HG03442 (cell line): Measurements from ENCODE around the gene WARS2.
"Not testable (repeated sequence)": the region's sequence is repeated elsewhere in the genome, so short reads cannot be mapped to it uniquely, and the experiment has no call there.

Experiments
- ATAC-seq: cut with Tn5 transposase; IDR thresholded peaks from one replicate; pipeline ENCODE4 v1.9.1; 2021; ENCODE audit warnings: mild to moderate bottlenecking, moderate library complexity; ENCODE audit not compliant: unreplicated experiment

The WARS2 gene

DNA sequence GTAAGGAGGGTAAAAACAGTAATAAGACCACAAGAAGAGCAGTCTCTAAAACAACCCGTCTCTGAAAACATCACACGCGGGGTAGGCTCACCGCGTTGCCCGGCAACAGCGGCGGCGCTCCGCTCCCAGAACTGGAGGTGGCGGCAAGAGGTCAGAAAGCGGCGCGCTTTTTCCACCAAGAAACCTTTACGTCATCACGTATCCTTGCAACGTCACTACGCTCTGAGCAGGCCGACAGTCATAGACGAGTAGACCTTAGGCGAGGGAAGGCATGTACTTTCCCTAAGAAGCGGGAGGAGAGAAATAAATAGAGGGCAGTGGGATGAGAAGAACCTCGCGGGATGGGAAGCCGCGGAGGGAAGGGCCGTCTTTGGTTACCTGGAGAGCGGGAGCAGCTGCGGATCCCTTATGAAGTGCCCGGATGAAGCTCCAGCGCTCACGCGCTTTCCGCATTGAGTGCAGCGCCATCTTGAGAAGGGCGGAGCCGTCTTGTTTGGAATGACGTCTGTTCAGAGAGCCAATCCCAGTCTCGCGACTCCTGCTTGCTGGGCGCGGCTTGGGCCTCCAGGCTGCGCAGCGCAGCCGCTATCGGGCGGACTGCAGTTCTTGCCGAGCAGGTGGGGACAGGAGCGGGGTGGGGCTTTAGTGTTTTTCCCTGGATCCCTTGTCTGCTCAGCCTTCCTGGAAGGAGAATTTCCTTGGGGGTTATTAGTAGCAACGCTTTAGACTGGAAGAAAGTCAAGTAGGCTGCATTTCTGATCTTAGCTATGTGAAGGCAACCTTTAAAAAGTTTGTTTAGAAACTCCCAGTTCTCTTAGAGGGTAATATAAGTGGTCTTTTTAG is at the start of gene WARS2:
TSS of gene WARS2 (minus strand) at position 477 of the 843 bp plus-strand sequence. CDS start at position 468, 9 bp downstream.
- ATAC-seq = peak; percentile 90

DNA sequence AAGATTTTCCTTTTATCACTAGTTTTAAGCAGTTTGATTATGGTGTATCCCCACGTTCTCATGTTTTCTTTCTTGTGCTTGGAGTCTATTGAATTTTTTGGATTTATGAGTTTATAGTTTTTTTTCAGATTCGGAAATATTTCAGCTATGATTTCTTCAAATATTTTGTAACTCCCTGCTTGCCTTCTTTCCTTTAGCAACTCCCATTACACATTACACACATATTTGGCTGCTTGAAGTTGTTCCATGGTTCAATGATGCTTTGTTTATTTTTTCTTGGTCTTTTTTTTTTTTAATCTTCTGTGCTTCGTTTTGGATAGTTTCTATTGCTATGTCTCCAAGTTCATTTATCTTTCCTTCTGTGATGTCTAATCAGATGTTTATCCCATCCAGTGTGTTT is 48.5 kb upstream of the WARS2 start:
- ATAC-seq = no peak

DNA sequence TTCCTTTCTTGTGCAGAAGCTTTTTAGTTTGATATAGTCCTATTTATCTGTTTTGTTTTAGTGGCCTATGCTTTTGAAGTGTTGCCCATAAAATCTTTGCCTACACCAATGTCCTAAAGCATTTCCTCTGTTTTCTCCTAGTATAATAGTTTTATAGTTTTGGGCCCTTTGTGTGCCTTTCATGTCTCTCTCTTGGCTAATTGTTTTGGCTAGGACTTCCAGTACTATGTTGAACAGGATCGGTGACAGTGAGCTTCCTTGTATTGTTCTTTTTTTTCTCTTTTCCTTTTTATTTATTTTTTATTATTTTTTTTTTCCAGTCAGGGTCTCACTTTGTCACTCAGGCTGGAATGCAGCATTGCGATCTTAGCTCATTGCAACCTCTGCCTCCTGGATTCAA is 47.0 kb upstream of the WARS2 start:
- ATAC-seq = no peak

DNA sequence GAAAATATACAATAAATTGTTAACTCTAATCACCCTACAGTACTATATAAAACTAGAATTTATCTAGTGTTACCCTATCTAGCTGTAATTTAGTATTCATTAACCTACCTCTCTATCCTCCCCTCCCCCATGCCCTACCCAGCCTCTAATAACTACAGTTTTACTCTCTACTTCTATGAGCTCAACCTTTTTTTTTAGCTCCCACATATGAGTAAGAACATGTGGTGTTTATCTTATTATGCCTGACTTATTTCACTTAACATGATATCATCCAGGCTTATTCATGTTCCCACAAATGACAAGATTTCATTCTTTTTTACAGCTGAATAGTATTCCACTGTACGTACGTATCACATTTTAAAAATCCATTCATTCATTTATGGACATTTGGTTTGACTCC is 46.0 kb upstream of the WARS2 start:
- ATAC-seq = no peak

DNA sequence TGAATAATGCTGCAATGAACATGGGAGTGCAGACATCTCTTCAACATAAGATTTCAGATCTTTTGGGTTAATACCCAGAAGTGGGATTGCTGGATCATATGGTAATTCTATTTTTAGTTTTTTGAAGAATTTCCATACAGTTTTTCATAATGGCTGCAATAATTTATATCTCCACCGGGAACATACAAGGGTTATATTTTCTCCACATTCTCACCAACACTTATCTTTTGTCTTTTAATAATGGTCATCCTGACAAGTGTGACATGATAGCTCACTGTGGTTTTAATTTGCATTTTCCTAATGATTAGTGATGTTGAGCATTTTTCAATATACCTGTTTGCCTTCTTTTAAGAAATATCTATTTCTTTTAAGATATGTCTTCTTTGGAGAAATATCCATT is 44.5 kb upstream of the WARS2 start:
- no peak for ATAC-seq

DNA sequence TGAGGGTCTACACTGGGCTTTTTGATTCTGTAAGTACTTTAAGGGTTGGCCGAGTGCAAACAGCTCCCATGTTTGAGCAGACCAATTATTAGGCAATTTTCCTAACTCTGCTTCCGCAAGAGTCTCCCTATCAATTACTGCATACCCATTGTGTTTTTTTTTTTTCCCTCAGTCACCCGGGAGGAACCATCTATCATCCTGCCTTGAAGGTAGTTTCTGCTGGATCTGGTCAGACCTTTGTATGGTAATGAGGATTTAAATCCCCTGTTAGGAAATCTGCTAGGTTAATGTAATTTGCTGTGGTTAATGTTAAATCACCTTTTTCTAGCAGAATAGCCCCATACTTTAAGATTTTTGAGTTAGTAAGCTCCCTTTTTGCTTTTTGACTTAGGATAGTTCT is 40.8 kb upstream of the WARS2 start:
- ATAC-seq = no peak

DNA sequence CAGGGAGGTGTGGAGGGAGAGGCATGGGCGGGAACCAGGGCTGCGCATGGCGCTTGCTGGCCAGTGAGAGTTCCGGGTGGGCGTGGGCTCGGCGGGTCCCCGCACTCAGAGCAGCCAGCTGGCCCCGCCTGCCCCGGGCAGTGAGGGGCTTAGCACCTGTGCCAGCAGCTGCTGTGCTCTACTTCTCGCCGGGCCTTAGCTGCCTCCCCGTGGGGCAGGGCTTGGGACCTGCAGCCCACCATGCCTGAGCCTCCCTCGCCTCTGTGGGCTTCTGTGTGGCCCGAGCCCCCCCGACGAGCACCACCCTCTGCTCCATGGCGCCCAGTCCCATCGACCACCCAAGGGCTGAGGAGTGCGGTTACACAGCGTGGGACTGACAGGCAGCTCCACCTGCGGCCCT is 38.6 kb upstream of the WARS2 start:
- no peak for ATAC-seq

DNA sequence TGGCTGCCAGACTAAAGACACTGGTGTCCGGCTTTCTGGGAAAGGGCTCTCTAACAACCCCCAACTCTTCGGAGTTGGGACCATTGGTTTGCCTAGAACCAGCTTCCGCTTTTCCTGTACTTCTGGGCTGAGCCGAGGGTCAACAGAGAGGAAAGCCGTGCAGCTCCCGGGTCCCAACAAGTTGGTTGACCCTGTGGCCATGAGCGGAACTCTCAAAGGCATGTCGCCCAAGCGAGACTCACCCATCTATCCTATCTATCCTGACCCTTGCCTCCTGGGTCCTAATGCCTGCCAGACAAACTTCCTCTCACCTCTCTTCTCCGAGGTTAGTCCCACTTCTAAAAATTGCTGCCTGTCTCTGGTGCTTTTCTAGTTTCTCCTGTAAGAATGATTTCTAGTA is 32.5 kb upstream of the WARS2 start:
- not testable (repeated sequence) for ATAC-seq

DNA sequence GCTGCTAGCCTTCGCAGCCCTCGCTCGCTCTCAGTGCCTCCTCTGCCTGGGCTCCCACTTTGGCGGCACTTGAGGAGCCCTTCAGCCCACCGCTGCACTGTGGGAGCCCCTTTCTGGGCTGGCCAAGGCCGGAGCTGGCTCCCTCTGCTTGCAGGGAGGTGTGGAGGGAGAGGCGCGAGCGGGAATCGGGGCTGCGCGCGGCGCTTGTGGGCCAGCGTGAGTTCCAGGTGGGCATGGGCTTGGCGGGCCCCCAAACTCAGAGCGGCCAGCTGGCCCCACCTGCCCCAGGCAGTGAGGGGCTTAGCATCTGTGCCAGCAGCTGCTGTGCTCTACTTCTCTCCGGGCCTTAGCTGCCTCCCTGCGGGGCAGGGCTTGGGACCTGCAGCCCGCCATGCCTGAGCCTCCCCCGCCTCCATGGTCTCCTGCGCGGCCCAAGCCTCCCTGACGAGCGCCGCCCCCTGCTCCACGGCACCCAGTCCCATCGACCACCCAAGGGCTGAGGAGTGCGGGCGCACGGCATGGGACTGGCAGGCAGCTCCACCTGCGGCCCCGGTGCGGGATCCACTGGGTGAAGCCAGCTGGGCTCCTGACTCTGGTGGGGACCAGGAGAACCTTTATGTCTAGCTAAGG is 31.0 kb upstream of the WARS2 start:
- not testable (repeated sequence) for ATAC-seq

DNA sequence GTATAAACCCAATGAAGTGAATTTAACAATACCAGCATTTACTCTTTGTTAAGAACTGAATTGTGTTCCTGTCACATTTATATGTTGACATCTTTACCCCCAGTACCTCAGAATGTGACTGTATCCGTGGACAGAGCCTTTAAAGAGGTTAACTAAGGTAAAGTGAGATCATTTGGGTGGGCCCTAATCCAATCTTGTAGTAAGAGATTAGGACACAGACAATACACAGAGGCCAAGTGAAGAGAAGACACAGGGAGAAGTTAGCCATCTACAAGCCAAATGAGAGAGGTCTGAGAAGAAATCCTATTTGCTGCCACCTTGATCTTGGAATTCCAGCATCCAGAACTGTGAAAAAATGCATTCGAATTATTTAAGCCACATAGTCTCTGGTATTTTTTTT is 22.9 kb upstream of the WARS2 start:
- ATAC-seq = no peak

DNA sequence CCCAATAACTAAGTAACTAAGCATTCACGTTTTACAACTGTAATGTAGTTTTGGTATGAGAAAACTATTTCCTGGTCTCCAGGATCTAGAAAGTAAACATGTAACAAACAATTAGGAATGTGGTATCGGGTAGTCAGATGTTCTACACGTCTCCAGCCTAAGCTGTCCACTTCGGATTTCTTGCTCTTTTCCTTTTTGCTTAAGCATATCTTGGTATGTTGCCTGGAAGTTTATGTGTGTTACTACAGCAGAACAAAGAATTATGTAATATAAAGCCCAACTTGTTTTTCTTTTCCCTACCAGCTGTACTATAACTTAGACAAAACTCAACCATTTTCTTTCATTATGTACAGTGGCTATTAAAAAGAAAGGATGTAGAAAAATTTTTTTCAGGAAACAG is 20.4 kb upstream of the WARS2 start:
- no peak for ATAC-seq

DNA sequence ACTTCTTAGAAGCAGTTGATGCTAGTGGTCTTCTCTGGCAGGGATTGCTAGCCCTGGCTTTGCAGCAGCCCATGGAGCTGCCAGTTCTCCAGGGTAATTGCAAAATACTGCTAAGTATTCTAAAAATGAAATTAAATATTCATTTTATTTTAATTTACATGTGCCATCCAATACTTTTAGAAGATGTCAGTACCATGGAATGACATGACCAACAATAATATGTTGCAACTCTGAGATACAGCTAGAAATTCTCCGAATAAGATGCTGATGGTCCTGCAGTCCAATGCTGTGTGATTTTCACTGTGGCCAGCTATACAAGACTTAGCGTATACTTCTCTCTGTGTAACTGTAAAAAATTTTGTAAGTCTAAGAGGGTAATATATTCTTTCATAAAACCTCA is 20.0 kb upstream of the WARS2 start:
- ATAC-seq = no peak

DNA sequence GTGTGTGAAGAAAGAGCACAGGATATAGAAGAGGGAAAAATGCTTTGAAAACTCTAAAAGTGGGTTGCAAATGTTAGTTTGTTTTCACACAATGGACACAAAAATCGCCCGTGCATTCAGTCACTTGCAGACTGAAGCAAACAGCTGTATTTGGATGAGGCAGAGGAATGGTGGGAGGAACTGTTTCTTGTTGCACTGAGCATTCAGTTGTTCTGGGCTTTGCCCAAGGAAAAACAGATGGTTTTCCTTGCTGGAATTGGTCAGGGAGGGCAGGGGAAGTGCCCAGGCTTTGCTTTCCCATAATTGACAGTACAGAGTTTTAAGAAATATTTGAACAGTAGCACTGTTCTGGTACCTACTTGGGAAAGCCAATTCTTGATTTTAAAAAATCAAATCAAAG is 19.5 kb upstream of the WARS2 start:
- no peak for ATAC-seq

DNA sequence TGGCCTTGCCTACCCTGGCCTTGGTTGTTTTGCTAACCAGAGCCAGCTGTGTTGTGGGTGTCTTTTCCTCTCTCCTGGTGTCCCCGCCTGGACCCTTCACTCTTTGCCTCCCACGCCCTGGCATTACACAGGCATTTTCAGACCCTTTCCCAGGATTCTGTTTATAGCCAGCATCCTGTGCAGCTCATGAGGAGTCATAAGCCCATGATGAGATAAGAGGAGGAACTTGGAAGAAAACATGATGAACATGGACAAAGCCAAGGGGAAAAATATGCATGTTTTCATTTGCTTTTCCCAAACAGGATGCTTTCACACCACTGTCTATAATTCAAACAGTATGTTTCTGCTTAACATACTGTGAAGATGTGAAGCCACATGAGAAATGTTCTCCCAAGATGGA is 18.7 kb upstream of the WARS2 start:
- no peak for ATAC-seq

DNA sequence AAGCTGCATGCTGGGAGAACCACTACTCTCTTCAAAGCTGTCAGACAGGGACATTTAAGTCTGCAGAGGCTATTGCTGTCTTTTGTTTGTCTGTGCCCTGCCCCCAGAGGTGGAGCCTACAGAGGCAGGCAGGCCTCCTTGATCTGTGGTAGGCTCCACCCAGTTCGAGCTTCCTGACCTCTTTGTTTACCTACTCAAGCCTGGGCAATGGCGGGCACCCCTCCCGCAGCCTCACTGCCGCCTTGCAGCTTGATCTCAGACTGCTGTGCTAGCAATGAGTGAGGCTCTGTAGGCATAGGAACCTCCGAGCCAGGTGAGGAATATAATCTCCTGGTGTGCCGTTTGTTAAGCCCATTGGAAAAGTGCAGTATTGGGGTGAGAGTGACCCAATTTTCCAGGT is 16.3 kb upstream of the WARS2 start:
- ATAC-seq = not testable (repeated sequence)

DNA sequence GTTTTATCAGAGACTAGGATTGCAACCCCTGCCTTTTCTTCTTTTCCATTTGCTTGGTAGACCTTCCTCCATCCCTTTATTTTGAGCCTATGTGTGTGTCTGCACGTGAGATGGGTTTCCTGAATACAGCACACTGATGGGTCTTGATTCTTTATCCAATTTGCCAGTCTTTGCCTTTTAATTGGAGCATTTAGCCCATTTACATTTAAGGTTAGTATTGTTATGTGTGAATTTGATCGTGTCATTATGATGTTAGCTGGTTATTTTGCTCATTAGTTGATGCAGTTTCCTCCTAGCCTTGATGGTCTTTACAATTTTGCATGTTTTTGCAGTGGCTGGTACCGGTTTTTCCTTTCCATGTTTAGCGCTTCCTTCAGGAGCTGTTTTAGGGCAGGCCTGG is 14.6 kb upstream of the WARS2 start:
- not testable (repeated sequence) for ATAC-seq

DNA sequence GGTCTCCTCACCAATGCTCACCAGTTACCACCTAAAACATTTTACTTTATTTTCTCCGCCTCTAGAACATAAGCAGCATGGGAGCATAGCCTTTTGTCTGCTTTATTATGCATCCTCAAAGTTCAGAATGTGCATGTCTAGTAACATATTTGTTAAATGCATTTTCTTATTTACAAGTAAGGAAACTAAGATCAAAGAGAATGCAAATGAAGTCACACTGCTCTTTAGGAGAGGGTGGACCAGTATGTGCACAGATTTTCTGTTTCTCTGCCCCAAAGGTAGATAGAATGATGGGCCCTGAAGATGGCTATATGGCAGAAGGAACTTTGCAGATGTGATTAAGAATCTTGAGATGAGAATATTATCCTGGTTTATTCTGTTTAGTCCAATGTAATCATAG is 9.7 kb upstream of the WARS2 start:
- ATAC-seq = no peak

DNA sequence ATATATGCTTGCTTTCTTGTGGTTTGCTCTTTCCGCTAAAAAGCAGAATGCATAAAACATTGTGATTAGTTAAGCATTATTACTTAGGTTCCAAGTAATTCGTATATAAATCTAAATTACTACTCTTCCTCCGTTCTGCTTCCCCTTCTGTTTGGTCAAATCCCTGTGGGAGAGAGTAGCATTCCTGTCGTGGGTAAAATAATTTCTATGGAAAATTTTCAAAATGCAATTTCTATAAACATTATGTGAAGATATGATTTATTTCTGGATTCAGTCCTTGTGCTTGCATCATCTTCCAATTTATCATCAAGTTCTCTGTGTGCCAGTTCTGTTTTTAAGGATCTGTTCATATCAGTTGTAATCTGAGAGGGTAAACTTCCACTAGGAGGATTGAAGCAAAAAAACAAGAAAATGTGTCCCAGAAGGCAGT is 7.2 kb upstream of the WARS2 start:
- ATAC-seq = no peak

DNA sequence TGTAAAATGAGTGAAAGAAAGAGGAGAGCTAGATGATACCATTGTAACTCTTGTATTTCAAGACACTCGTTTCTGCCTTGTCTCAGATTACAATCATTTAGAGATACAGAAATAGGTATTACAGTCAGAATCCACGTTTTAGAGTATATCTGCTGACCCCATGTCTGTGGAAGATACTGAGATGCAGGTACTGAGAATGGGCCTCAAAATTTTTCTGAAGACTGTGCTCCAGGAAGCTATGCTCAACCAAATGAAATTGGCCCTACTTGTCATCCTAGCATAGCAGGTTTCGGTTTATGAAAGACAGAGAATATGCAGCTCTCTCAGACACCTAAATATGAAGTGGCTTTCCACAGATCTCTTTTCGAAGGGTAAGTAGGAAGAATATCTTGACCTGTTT is 6.0 kb upstream of the WARS2 start:
- ATAC-seq = no peak

DNA sequence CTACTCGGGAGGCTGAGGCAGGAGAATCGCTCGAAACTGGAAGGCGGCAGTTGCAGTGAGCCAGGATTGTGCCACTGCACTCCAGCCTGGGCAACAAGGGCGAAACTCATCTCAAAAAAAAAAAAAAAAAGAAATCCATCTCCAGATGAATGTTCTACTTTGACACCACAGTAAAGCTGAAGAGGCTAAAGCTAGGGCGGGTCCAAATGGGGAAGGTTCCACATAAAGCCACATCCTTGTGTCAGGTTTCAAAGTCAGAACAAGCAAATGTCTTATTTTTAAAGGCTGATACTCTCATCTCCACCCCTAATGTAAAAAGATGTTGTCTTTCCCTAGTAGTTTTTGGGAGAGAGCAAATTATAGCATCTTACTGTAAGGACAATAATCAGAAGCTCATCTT is 4.4 kb upstream of the WARS2 start:
- no peak for ATAC-seq

DNA sequence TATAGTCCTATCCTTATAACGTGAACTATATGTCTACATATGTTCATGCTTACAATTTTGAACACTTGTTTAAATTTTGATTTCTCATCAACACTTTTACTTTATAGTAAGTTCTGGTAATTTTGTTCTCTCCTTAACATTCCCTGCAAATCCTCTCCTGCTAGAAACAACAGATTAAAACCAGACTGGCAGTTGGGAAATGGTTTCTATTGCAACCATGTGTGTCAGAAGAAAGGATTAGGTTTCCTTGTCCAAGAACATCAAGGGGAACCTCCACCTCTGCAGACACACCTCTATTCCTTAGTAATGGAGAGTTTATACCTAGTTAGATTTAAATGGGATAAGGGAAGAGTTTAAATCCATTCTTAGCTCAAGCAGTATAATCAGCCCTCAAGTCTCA is 3.3 kb upstream of the WARS2 start:
- no peak for ATAC-seq

DNA sequence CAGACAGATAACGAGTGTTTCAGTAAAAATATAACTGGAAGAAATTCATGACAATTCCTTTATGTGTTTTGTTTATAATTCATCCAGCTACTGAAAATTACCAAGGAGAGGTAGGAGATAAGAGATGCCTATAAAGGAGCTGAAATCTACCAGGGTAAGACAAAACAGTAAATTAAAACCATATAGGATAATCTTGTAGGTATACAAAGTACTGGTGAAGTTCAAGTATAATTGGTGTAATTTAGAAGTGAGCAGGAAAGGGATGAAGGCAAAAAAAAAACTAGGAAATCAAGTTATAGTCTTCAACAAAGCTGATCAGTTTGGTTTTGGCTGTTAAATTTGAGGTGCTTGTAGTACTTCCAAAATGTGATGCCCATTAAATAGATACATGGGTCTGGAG is 1.2 kb upstream of the WARS2 start:
- ATAC-seq = no peak

DNA sequence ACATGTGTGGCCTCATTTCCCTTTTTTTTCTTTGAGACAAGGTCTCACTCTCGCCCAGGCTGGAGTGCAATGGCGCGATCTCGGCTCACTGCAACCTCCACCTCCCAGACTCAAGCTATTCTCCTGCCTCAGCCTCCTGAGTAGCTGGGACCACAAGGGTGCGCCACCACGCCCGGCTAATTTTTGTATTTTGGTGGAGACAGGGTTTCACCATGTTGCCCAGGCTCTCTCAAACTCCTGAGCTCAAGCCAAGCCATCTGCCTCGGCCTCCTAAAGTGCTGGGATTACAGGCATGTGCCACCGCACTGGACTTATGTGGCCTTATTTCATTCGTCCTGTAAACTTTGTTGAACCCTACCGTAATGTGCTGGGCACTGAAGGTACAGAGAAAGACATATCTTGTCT is 569 bp upstream of the WARS2 start:
- no peak for ATAC-seq
